DOHH2 (cell line): ENCODE results near the gene ARHGAP24.

Source experiments
- EZH2phosphoT487 ChIP-seq: fragments of 200-600 bp; sonication (generic); IDR thresholded peaks from 2 replicates; pipeline ENCODE4 v1.6.1; 2017; ENCODE audit warnings: borderline replicate concordance, mild to moderate bottlenecking, antibody characterized with exemption, low read length, moderate library complexity, mixed read lengths
- TF ChIP-seq, protein P1 (sequence below): fragments of 200-600 bp; sonication (generic); IDR thresholded peaks from one replicate; pipeline ENCODE4 v1.5.1; 2014; ENCODE audit warnings: antibody characterized with exemption, mild to moderate bottlenecking, low read depth, low read length; ENCODE audit not compliant: poor library complexity, severe bottlenecking

DNA sequence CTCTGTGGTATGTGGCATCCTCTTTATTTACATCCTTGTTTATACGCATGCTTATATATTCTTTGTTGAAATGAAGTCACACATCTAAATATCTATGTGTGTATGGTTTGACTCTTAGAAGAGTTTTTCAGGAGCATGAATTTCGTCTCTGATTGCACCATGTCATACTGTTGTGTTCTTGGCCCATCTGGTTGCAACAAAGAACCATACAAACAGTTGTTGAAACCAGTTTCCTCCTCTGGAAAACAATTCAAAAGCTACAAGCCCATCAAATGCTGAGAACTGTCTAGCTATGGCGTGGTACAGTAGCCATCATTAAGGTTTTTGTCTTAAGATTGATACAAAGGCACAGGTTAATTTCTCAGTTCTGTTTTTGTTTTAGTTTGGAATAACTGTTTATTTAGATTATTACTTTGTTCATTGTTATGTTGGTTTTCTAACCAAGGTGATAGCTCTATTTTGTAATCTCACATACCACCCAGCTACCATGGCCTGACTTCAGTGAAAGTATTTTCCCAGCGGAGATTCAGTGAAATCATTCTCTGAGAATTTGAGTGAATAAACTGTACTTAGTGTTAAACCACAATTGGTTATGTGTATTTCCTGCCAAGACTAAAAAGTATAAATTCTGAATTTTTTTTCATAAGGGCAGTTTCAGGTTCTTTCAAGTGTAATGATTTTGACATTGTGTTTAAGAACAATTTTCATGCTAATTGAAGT, 91.0 kb downstream of the ARHGAP24 start:
- TF ChIP-seq, protein P1, sequence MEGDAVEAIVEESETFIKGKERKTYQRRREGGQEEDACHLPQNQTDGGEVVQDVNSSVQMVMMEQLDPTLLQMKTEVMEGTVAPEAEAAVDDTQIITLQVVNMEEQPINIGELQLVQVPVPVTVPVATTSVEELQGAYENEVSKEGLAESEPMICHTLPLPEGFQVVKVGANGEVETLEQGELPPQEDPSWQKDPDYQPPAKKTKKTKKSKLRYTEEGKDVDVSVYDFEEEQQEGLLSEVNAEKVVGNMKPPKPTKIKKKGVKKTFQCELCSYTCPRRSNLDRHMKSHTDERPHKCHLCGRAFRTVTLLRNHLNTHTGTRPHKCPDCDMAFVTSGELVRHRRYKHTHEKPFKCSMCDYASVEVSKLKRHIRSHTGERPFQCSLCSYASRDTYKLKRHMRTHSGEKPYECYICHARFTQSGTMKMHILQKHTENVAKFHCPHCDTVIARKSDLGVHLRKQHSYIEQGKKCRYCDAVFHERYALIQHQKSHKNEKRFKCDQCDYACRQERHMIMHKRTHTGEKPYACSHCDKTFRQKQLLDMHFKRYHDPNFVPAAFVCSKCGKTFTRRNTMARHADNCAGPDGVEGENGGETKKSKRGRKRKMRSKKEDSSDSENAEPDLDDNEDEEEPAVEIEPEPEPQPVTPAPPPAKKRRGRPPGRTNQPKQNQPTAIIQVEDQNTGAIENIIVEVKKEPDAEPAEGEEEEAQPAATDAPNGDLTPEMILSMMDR, result no peak
- no peak for TF ChIP-seq EZH2phosphoT487
